Neural crest cell (in vitro differentiated cells): Measurements from ENCODE around the gene LMTK3. TPM values are rescaled to one million over a fixed set of nuclear protein-coding genes. Genes with fewer than 3 reads are reported as not detected.
A peak's percentile ranks its signal among the peaks of the same experiment; 100 is the strongest.

Experiments used
- DNase-seq: peaks from one replicate; pipeline ENCODE4 v3.0.0; 2021; ENCODE audit warnings: low read depth, mixed read lengths, low spot score
- H3K27ac Mint-ChIP-seq: one replicate; pipeline ENCODE4 v1.8.0; 2021; ENCODE audit warnings: mild to moderate bottlenecking, mixed read lengths; ENCODE audit not compliant: unreplicated experiment
- H3K27me3 Mint-ChIP-seq: 2 replicates; pipeline ENCODE4 v1.8.0; 2021; ENCODE audit warnings: low read depth, mild to moderate bottlenecking, mixed read lengths
- H3K36me3 Mint-ChIP-seq: 2 replicates; pipeline ENCODE4 v1.8.0; 2021; ENCODE audit warnings: low read depth, mild to moderate bottlenecking, mixed read lengths
- H3K4me1 Mint-ChIP-seq: 2 replicates; pipeline ENCODE4 v1.8.0; 2021; ENCODE audit warnings: mixed read lengths
- H3K4me3 Mint-ChIP-seq: one replicate; pipeline ENCODE4 v1.8.0; 2021; ENCODE audit warnings: mild to moderate bottlenecking, mixed read lengths
- H3K9me3 Mint-ChIP-seq: 2 replicates; pipeline ENCODE4 v1.8.0; 2021; ENCODE audit warnings: mixed read lengths
- total RNA-seq: library from RNA; stranded (reverse); gene quantifications from 2 replicates; pipeline ENCODE4 v1.2.1, GENCODE V29; 2021
- TF ChIP-seq, protein P1 (sequence below): fragments of 200-600 bp; sonication (generic); conservative IDR thresholded peaks from 2 replicates; pipeline ENCODE4 v1.5.0; 2021; ENCODE audit warnings: antibody characterized with exemption, mild to moderate bottlenecking

LMTK3 gene
- total RNA-seq, 1 donor from 2014 or later: 3.1 TPM

DNA sequence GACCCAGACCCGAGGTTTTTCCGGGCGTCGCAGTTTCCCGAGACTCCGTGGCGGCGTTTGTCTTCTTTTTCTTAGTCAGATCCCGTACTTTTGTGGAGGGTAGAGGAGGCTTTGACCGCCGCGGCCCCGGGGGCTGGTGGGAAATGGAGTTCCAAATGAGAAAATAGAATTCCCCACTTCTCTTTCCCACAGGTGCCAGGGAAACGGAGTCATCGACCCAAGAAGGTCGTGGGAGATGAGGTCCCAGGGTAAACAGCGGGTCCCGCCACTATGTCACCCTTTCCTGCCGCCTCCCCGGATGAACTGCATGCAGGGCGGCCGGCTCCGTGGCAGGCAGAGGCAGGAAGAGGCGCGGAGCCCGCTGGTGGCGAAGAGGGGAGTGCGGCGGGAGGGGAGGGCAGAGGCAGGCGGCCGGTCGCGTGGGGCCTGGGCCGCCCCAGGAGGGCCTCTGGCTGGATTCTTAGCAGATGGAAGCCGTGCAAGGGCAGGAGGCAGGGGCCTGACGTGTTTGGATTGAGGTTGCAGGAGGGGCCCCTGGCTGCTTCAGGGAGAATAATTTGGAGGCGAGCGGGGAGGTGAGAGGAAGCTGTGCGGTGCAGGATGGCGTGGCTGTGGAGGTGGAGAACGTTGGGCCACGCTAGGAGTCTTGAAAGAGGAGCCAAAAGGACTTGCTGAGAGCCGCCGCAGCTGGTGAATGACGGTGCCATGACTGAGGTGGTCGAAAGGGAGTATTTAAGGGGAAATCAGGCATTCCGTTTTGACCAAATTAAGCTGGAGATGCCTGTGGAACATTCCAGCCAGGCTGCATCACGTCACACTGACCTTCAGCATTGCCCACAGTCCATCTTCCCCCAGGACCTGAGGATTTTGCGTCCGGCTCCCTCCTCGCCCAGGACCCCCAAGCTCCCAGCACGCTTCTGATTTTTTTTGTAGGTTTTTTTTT, 30.8 kb downstream of the LMTK3 start:
- Mint-ChIP-seq H3K4me3 (peak overlapping the region; percentile 69), H3K4me1 (peaks cover 22% of the 10 kb centered on the region), H3K27me3 (peaks cover 21% of the 10 kb centered on the region), H3K27ac (no peak overlapping the region), H3K36me3 (peaks cover 19% of the 10 kb centered on the region), H3K9me3 (no peaks in the 10 kb centered on the region)
- DNase-seq: no peak
- TF ChIP-seq, protein P1, sequence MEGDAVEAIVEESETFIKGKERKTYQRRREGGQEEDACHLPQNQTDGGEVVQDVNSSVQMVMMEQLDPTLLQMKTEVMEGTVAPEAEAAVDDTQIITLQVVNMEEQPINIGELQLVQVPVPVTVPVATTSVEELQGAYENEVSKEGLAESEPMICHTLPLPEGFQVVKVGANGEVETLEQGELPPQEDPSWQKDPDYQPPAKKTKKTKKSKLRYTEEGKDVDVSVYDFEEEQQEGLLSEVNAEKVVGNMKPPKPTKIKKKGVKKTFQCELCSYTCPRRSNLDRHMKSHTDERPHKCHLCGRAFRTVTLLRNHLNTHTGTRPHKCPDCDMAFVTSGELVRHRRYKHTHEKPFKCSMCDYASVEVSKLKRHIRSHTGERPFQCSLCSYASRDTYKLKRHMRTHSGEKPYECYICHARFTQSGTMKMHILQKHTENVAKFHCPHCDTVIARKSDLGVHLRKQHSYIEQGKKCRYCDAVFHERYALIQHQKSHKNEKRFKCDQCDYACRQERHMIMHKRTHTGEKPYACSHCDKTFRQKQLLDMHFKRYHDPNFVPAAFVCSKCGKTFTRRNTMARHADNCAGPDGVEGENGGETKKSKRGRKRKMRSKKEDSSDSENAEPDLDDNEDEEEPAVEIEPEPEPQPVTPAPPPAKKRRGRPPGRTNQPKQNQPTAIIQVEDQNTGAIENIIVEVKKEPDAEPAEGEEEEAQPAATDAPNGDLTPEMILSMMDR: no peak

- Mint-ChIP-seq H3K4me1 (peaks cover 22% of the 10 kb centered on the region), H3K27ac (no peak overlapping the region), H3K4me3 (peak overlapping the region; percentile 72), H3K27me3 (peaks cover 23% of the 10 kb centered on the region), H3K9me3 (no peaks in the 10 kb centered on the region), H3K36me3 (peaks cover 21% of the 10 kb centered on the region)
- no peak for DNase-seq
- TF ChIP-seq, protein P1: no peak
Observed at GRCh38 chr19:48480183-48480557, 31.5 kb downstream of the LMTK3 start.

GRCh38 chr19:48479686-48480085, 31.9 kb downstream of the LMTK3 start:
- Mint-ChIP-seq H3K4me1 (peaks cover 22% of the 10 kb centered on the region), H3K27me3 (peaks cover 24% of the 10 kb centered on the region), H3K9me3 (no peaks in the 10 kb centered on the region), H3K36me3 (peaks cover 21% of the 10 kb centered on the region), H3K27ac (peak overlapping the region; percentile 43), H3K4me3 (peak overlapping the region; percentile 72)
- no peak for DNase-seq
- TF ChIP-seq, protein P1: no peak

DNA sequence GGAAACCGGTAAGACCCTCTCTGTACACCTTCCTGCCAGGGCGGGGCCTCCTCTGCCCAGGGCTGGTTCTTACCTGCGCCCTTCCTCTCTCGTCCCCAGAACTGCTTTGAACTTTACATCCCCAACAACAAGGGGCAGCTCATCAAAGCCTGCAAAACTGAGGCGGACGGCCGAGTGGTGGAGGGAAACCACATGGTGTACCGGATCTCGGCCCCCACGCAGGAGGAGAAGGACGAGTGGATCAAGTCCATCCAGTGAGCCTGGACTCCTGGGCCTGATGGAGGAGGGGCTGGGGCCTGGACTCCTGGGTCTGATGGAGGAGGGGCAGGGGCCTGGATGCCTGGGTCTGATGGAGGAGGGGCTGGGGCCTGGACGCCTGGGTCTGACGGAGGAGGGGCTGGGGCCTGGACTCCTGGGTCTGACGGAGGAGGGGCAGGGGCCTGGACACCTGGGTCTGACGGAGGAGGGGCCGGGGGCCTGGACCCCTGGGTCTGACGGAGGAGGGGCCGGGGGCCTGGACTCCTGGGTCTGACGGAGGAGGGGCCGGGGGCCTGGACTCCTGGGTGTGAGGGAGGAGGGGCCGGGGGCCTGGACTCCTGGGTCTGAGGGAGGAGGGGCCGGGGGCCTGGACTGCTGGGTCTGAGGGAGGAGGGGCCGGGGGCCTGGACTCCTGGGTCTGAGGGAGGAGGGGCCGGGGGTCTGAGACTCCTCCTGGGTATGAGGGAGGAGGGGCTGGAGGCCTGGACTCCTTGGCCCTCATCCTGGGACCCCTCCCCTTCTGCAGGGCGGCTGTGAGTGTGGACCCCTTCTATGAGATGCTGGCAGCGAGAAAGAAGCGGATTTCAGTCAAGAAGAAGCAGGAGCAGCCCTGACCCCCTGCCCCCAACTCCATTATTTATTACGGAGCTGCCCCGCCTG, 33.0 kb downstream of the LMTK3 start:
- Mint-ChIP-seq H3K27ac (no peak overlapping the region), H3K4me3 (peak overlapping the region; percentile 72), H3K9me3 (no peaks in the 10 kb centered on the region), H3K36me3 (peaks cover 19% of the 10 kb centered on the region), H3K4me1 (peaks cover 17% of the 10 kb centered on the region), H3K27me3 (peaks cover 17% of the 10 kb centered on the region)
- TF ChIP-seq, protein P1: no peak
- no peak for DNase-seq

GRCh38 chr19:48477698-48478338, 33.8 kb downstream of the LMTK3 start:
- peaks cover 15% of the 10 kb centered on the region for H3K27me3 Mint-ChIP-seq
- DNase-seq: no peak
- H3K27ac Mint-ChIP-seq: no peak overlapping the region
- peaks cover 15% of the 10 kb centered on the region for H3K4me1 Mint-ChIP-seq
- H3K4me3 Mint-ChIP-seq: no peak overlapping the region
- H3K36me3 Mint-ChIP-seq: peaks cover 18% of the 10 kb centered on the region
- no peaks in the 10 kb centered on the region for H3K9me3 Mint-ChIP-seq
- TF ChIP-seq, protein P1: no peak
